NT2/D1 (cell line): ENCODE results near the gene KLHDC8A.

ENCODE experiments used
- SUZ12 ChIP-seq: IDR thresholded peaks from 2 replicates; pipeline ENCODE4 v1.6.1; 2011; ENCODE audit not compliant: insufficient read length, insufficient read depth; ENCODE audit errors: extremely low read depth
- YY1 ChIP-seq: IDR thresholded peaks from 2 replicates; pipeline ENCODE4 v1.6.1; 2011; ENCODE audit not compliant: insufficient read length, insufficient read depth
- ZNF274 ChIP-seq: IDR thresholded peaks from 2 replicates; pipeline ENCODE4 v1.6.1; 2011; ENCODE audit warnings: mild to moderate bottlenecking, low read depth, low read length

GRCh38 chr1:205310976-205311704 lies 45.6 kb downstream of the KLHDC8A start:
- no peak for TF ChIP-seq YY1
- TF ChIP-seq SUZ12, result no peak
- TF ChIP-seq ZNF274, result no peak
